DND-41 (cell line): Measurements from ENCODE around the gene TYK2.

Experiments used
- ATAC-seq: fragments of 200-7000 bp; cut with Tn5 transposase; 3 replicates; pipeline ENCODE4 v1.9.1; 2021; ENCODE audit warnings: low read depth; ENCODE audit not compliant: insufficient read depth
- DNase-seq: peaks from one replicate; pipeline ENCODE4 v3.0.0-alpha.2; 2020
- H2AFZ ChIP-seq: 2 replicates; pipeline ENCODE4 v1.6.0; 2012; ENCODE audit warnings: low read depth, low read length
- H3K27ac ChIP-seq: 2 replicates; pipeline ENCODE4 v1.5.1; 2012; ENCODE audit warnings: low read length, inconsistent platforms
- H3K27me3 ChIP-seq: fragments of 200-600 bp; sonication (generic); 2 replicates; pipeline ENCODE4 v1.6.0; 2012; ENCODE audit warnings: low read length, mild to moderate bottlenecking, inconsistent platforms; ENCODE audit not compliant: insufficient read depth, poor library complexity
- H3K36me3 ChIP-seq: 2 replicates; pipeline ENCODE4 v1.5.1; 2012; ENCODE audit warnings: low read length, inconsistent platforms; ENCODE audit not compliant: insufficient read depth
- H3K4me1 ChIP-seq: 2 replicates; pipeline ENCODE4 v1.5.1; 2012; ENCODE audit warnings: mild to moderate bottlenecking, low read length; ENCODE audit not compliant: insufficient read depth
- H3K4me2 ChIP-seq: 2 replicates; pipeline ENCODE4 v1.6.0; 2012; ENCODE audit warnings: mild to moderate bottlenecking, moderate library complexity, low read length, inconsistent platforms; ENCODE audit not compliant: insufficient read depth
- H3K4me3 ChIP-seq, 2 experiments: fragments of 200-600 bp in 1 of 2; shearing (Covaris generic) in 1 of 2; 2 replicates each; pipeline ENCODE4 v1.5.1; 2012 to 2016; ENCODE audit warnings: inconsistent platforms in 2 of 2, low read length in 2 of 2, mild to moderate bottlenecking in 2 of 2, low read depth in 1 of 2, moderate library complexity in 1 of 2
- H3K79me2 ChIP-seq: 2 replicates; pipeline ENCODE4 v1.6.0; 2012; ENCODE audit warnings: low read length, inconsistent platforms; ENCODE audit not compliant: insufficient read depth
- H3K9ac ChIP-seq: 2 replicates; pipeline ENCODE4 v1.6.0; 2012; ENCODE audit warnings: low read depth, mild to moderate bottlenecking, inconsistent platforms, low read length, moderate library complexity
- H3K9me3 ChIP-seq: 2 replicates; pipeline ENCODE4 v1.5.1; 2012; ENCODE audit warnings: low read length, moderate library complexity, mild to moderate bottlenecking, inconsistent platforms; ENCODE audit not compliant: insufficient read depth, severe bottlenecking
- H4K20me1 ChIP-seq: 2 replicates; pipeline ENCODE4 v1.6.0; 2012; ENCODE audit warnings: low read length; ENCODE audit not compliant: insufficient read depth
- CTCF ChIP-seq: IDR thresholded peaks from 2 replicates; pipeline ENCODE4 v1.5.1; 2012; ENCODE audit warnings: borderline replicate concordance, low read length, moderate library complexity, mild to moderate bottlenecking; ENCODE audit not compliant: poor library complexity, severe bottlenecking; ENCODE audit errors: extremely low read depth
- EZH2 ChIP-seq: IDR thresholded peaks from 3 replicates; pipeline ENCODE4 v1.6.1; 2012; ENCODE audit warnings: borderline replicate concordance, low read depth, mild to moderate bottlenecking, moderate library complexity, low read length, inconsistent platforms; ENCODE audit not compliant: severe bottlenecking

TYK2 gene

DNA sequence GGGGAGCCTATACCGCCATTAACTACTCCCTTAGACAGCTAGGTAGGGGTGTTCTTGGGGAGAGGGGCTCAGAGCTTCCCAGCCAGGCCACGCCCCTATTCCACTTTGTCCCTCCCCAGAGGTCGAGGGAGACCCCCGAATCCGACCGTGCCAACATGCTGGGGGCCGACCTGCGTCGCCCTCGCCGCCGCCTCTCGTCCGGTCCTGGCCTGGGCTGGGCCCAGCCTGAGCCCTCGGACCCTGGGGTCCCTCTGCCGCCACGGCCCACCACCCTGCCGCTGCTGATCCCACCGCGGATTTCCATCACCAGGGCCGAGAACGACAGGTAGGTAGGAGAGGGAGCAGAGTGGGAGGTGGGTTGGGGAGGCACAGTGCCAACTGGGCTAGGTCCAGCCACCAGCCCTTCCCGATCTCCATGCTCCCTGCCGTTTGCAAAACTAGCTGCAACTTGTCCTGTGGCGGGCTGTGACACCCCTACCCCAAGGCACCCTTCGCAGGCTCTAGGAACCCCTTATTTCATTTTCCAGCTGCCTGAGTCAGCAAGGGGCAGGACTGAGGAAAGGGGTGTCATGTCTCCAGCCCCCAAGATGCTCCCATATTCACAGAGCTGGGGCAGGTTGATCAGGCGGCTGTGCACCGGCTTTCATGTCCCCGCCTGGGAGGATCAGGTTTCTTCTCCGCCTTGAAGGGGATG, 37.3 kb upstream of the TYK2 start:
- ATAC-seq = no peak
- Histone ChIP-seq H3K9me3 (no peaks in the 10 kb centered on the region), H3K79me2 (no peaks in the 10 kb centered on the region), H3K36me3 (no peaks in the 10 kb centered on the region), H4K20me1 (peaks cover 21% of the 10 kb centered on the region), H3K27me3 (peaks cover 49% of the 10 kb centered on the region), H3K9ac (no peak overlapping the region), H3K4me3 (no peak overlapping the region), H2AFZ (no peak overlapping the region), H3K4me1 (peaks cover 49% of the 10 kb centered on the region), H3K27ac (no peak overlapping the region), H3K4me2 (no peak overlapping the region)
- TF ChIP-seq CTCF = no peak
- no peak for TF ChIP-seq EZH2
- DNase-seq = no peak

GRCh38 chr19:10416380-10417257, 36.2 kb upstream of the TYK2 start:
- H3K4me1 ChIP-seq = peaks cover 55% of the 10 kb centered on the region
- H4K20me1 ChIP-seq = peaks cover 13% of the 10 kb centered on the region
- no peak overlapping the region for H3K27ac ChIP-seq
- H3K27me3 ChIP-seq = peaks cover 42% of the 10 kb centered on the region
- H3K9me3 ChIP-seq = no peaks in the 10 kb centered on the region
- no peak overlapping the region for H3K4me3 ChIP-seq
- H2AFZ ChIP-seq = no peak overlapping the region
- no peak overlapping the region for H3K4me2 ChIP-seq
- ATAC-seq (0 out of 3 replicates have a peak, but pooled peaks have one; percentile 14), DNase-seq (peak; percentile 69)
- no peak overlapping the region for H3K9ac ChIP-seq
- no peaks in the 10 kb centered on the region for H3K79me2 ChIP-seq
- no peaks in the 10 kb centered on the region for H3K36me3 ChIP-seq
- TF ChIP-seq EZH2 (no peak), CTCF (peak; percentile 66)

DNA sequence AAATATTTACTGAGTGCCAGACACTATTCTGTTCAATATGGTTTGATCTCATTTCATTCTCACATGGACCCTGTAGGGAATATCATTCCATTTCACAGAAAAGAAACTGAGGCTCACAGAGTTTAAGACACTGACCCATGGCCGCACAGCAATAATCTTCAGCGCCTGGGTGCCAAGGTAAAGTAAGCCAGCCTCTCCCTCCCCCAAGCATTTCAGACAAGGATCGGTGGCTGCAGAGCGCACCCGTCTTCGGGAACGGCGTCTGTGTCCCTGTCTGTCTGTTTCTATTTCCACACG, 35.7 kb upstream of the TYK2 start:
- Histone ChIP-seq H4K20me1 (peaks cover 8% of the 10 kb centered on the region; the same call in 1 of the 2 replicates), H3K27ac (no peak overlapping the region), H3K4me2 (no peak overlapping the region), H3K4me1 (peaks cover 50% of the 10 kb centered on the region), H3K9ac (no peak overlapping the region), H2AFZ (no peak overlapping the region), H3K4me3 (no peak overlapping the region), H3K27me3 (peaks cover 36% of the 10 kb centered on the region), H3K36me3 (no peaks in the 10 kb centered on the region), H3K79me2 (no peaks in the 10 kb centered on the region), H3K9me3 (no peaks in the 10 kb centered on the region)
- no peak for ATAC-seq
- DNase-seq = no peak
- no peak for TF ChIP-seq CTCF
- TF ChIP-seq EZH2 = no peak
